22Rv1 (cell line): ENCODE data around the gene SEPTIN5.

Experiments
- CTCF ChIP-seq: fragments of 450-650 bp; IDR thresholded peaks from 2 replicates; pipeline ENCODE4 v1.5.1; 2017; ENCODE audit warnings: mild to moderate bottlenecking
- ZFX ChIP-seq: fragments of 450-650 bp; IDR thresholded peaks from 2 replicates; pipeline ENCODE4 v1.6.1; 2017; ENCODE audit warnings: antibody characterized with exemption, borderline replicate concordance

GRCh38 chr22:19737846-19738663 lies 23.8 kb downstream of the SEPTIN5 start:
- TF ChIP-seq CTCF (no peak), ZFX (no peak)
